GM12873 (cell line): ENCODE data around the gene CALML3.

Experiments
- CTCF ChIP-seq: IDR thresholded peaks from 2 replicates; pipeline ENCODE4 v1.5.1; 2012; ENCODE audit warnings: low read depth, mild to moderate bottlenecking, moderate library complexity, low read length, control low read depth; ENCODE audit not compliant: insufficient read depth; ENCODE audit errors: missing control alignments

CALML3 gene

GRCh38 chr10:5560817-5561703, 36.3 kb downstream of the CALML3 start:
- no peak for TF ChIP-seq CTCF

GRCh38 chr10:5561704-5562645, 37.2 kb downstream of the CALML3 start:
- TF ChIP-seq CTCF, result no peak

- TF ChIP-seq CTCF, result no peak
Observed at GRCh38 chr10:5563321-5563961, 38.7 kb downstream of the CALML3 start.

- no peak for TF ChIP-seq CTCF
Observed at GRCh38 chr10:5563991-5564536, 39.3 kb downstream of the CALML3 start.

GRCh38 chr10:5564537-5565204, 39.9 kb downstream of the CALML3 start:
- TF ChIP-seq CTCF, result no peak

GRCh38 chr10:5565205-5565545, 40.4 kb downstream of the CALML3 start:
- TF ChIP-seq CTCF, result no peak
